Tibial nerve (tissue), 4 donors: Measurements from ENCODE around the gene CDKN2A.

Source experiments
- CTCF ChIP-seq, 5 experiments: fragments of 200-600 bp in 3 of 5; fragments of 450-650 bp in 2 of 5; sonication (generic) in 3 of 5; IDR thresholded peaks; one replicate each; pipeline ENCODE4 v1.5.1; 2016 to 2019; ENCODE audit warnings: antibody characterized with exemption in 5 of 5, mild to moderate bottlenecking in 3 of 5, moderate library complexity in 2 of 5
- EP300 ChIP-seq, 2 donors: sonication (generic); formaldehyde crosslinking; IDR thresholded peaks; one replicate each; pipeline ENCODE4 v1.6.1; 2017; ENCODE audit warnings: antibody characterized with exemption in 2 of 2, mild to moderate bottlenecking in 1 of 2

DNA sequence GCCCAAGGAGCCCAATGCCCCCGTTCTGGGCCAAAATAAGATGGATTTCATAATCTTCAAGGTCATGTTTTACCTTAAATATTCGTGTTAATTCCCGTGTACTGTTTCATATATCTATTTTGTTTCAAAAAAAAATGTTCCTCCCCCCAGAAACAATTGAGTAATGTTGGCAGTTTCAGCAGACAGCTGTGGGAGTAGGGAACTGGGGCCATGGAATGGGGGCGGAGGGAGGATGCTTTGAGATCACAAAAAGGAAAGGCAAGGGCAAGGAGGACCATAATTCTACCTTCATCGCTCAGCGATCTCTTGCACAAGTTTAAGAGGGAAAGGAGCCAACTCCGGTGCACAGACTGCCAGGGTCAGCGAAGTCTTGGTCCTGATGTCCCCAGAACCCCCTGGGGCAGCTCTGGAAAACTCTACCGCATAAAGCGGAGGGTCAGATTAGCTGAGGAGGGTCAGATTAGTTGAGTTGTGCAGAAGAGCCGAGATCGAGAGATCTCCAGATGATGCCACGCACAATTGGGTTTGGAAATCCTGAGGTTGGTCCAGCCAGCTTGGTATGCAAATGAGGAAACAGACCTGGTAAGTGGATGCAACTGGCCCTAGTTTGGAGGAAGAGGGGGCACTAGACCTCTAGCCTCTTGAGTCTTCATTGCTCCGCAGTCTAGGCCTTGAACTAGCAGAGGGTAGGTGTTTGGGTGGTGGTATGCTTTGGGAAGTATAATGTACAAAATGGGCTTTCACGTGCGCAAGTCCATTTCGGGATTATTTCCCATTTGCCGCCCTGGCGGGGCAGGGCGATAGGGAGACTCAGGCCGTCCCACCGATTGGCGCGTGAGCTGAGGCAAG lies 24.0 kb downstream of the CDKN2A start:
- TF ChIP-seq EP300 (IDR thresholded peaks at IDR 0.05) (no peak), CTCF (IDR thresholded peaks at IDR 0.05) (no peak)
